Stromal cell of bone marrow (primary cell): ENCODE results near the gene DYNC2H1.
"Not testable (repeated sequence)": the region's sequence is repeated elsewhere in the genome, so short reads cannot be mapped to it uniquely, and the experiment has no call there.

Experiments
- DNase-seq: peaks from one replicate; pipeline ENCODE4 v3.0.0-alpha.2; 2012; ENCODE audit warnings: low read depth

Gene DYNC2H1

DNA sequence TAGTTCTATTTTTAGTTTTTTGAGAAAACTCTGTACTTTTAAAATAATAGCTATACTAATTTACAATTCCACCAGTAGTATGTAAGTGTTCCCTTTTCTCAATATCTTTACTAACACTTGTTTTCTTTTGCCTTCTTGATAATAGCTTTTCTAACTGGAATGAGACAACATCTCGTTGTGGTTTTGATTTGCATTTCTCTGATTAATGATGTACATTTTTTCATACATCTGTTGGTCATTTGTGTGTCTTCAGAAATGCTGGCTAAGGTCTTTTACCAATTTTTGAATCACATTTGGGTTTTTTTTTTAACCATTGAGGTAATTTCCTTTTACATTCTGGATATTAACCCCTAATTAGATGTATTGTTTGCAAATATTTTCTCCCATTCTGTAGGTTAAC, 258.9 kb downstream of the DYNC2H1 start:
- no peak for DNase-seq

DNA sequence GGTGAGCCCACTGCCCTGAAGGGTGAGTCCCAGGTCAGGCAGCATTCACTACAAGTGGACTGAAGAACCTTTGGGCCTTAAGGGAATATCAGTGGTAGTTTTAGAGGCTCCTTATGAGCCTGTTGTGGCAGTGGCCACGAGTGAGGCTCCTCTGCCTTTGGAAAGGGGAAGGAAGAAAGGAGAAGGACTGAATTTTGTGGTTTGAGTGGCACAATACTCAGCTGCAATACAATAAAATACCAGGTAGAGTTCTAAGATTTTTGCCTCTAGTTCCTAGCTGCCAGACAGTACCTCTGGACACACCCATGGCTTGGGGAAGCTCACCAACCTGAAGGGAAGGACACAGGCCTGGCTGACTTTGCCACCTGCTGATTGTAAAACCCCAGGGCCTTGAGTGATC, 260.9 kb downstream of the DYNC2H1 start:
- DNase-seq: no peak

DNA sequence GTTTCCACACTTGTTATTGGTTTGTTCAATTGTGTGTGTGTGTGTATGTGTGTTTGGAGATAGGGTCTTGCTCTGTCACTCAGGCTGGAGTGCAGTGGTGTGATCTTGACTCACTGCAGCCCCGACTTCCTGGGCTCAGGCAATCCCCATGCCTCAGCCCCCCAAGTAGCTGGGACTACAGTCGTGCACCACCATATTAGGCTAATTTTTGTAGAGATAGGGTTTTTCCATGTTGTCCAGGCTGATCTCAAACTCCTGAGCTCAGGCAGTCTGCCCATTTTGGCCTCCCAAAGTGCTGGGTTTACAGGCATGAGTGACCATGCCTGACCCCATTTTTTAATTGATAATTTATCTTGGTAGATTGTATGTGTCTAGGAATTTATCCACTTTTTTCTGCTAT, 263.7 kb downstream of the DYNC2H1 start:
- no peak for DNase-seq

- not testable (repeated sequence) for DNase-seq
Measured at GRCh38 chr11:103374227-103374626, 265.0 kb downstream of the DYNC2H1 start.

GRCh38 chr11:103378931-103379330, 269.7 kb downstream of the DYNC2H1 start:
- no peak for DNase-seq

DNA sequence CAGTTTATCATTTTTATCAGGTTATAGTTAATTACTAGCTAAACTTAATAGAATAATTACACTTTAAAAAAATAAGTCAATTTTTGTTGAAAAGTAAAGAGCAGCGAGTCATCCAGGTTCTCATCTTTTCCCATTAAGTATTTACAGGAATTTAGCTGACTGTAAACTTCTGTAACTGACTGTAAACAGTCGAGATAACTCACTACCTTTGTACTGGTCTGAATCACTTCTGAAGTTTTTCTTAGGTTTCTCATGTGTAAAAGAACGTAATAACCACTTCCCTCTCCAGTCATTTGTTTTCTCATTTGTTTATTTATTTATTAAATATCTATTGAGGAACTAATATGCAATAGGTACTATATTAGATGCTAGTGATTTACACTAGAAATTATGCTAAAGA, 270.8 kb downstream of the DYNC2H1 start:
- DNase-seq: no peak

GRCh38 chr11:103384652-103385051, 275.4 kb downstream of the DYNC2H1 start:
- DNase-seq: no peak

DNA sequence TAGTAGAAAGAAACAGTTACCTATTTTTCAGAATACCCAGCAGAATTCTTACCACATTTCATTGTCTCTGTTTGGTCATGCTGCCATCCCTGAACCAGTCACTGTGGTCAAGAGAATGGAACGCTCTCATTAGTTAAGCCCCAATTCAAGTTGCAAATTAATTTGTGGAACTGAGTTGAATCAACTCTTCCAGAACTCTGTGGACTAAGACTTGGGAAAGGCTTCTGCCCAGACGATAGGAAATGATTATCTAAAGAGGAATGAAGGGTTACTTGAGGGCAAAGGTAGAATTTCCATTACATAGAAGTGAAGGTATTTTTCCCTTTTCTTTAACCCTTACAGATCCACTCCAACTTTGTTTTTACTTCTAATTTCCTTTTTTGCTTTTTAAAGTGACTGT, 286.4 kb downstream of the DYNC2H1 start:
- no peak for DNase-seq

DNA sequence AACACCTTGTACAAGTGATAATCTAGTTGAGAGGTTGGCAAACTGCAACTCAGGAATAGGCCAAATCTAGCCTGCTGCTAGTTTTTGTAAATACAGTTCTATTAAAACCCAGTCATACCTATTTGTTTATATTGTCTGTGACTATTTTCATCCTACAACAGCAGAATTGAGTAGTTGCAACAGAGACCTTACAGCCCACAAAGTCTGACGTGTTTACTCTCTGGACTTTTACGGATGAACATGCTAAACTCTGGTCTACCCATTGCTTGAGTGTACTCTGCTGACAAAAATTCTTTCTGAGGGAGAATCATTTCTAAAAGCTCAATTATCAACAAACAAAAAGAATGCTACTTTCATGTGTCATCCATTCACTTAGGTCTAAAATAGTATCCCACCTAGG, 287.0 kb downstream of the DYNC2H1 start:
- DNase-seq: no peak

DNA sequence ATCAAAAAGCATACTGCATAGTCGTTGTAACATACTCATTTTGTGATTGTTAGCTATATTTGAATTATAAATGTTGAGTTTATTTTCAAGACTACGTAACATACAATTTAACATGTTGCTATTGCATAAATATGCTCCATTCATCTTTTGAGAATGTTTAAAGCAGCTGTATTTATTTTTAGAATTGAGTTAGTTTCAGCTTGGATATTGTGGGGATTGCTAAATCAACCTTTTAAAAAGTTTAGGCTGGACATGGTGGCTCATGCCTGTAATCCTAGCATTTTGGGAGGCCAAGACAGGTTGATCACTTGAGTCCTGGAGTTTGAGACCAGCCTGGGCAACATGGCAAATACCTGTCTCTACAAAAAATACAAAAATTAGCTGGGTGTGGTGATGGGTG, 288.1 kb downstream of the DYNC2H1 start:
- DNase-seq: no peak

DNA sequence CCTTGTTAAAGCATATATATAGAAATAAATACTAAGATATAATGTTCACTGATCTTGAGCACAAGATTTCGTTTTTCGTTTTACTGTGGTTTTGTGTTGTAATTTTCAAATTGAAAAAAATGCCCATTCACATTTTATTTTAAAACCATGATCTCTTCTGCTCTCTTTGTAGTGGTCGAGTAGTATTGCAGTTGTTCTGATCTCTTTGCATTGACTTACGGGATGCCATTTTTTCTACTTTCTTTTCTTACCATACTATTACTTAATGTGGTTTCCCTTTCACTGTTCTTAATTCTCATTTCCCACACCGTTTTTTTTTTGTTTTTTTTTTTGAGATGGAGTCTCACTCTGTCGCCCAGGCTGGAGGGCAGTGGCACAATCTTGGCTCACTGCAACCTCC, 289.6 kb downstream of the DYNC2H1 start:
- no peak for DNase-seq

GRCh38 chr11:103406357-103406756, 297.1 kb downstream of the DYNC2H1 start:
- DNase-seq: no peak

- DNase-seq: no peak
Measured at GRCh38 chr11:103407641-103408040, 298.4 kb downstream of the DYNC2H1 start.

DNA sequence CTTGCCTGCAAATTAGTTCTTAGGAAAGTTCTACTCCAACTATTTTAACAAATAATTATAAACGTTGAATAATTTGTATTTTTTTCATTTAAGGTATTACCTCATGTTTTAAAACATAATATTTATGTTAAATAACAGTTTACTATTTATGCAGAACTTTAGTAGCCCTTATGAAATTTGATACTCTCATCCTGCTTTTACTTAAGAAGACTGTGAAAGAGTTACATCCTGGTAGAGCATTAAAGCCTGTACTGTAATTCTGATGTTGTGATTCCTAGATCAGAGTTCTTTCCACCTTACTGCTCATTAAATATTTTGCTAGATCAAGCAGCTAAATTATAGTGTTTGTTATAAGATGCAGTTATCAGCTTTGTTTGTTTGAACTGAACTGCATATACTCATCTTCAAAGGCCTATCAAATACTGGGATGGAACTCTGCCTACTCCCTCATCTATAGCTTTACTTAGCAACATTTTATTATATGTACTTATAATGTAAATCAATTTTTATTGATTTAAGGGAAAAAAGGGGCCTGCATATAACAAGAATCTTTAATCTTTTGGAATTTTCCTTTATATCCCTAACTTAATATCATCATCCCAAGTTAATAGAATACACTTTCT, 304.2 kb downstream of the DYNC2H1 start:
- DNase-seq: no peak

DNA sequence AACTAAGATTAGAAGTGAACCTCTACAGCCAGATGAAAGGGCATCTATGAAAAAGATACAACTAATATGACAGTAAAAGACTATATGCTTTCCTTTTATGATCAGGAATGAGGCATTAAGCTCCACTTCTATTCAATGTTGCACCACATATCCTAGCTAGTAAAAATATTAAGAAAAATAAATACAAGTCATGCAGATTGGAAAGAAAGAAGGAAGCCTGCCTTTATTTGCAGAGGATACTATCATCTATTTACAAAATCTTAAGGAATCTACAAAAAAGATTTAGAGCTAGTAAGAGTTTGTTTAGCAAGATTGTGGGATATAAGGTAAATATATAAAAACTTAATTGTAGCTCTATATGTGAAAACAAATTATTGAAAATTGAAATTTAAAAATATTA, 308.8 kb downstream of the DYNC2H1 start:
- DNase-seq: no peak

DNA sequence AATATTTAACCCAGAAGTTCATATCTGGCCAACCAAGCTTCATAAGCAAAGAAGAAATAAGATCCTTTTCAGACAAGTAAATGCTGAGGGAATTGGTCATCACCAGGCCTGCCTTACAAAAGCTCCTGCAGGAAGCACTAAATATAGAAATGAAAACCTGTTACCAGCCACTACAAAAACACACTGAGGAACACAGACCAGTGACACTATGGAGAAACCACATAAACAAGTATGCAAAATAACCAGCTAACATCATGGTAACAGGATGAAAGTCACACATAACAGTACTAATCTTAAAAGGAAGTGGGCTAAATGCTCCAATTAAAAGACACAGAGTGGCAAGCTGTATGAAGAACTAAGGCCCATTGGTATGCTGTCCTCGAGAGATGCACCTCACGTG, 311.4 kb downstream of the DYNC2H1 start:
- no peak for DNase-seq

- DNase-seq: peak; percentile 79
Measured at GRCh38 chr11:103433386-103434072, 324.3 kb downstream of the DYNC2H1 start.

- DNase-seq: no peak
Measured at GRCh38 chr11:103434073-103434411, 324.8 kb downstream of the DYNC2H1 start.

GRCh38 chr11:103436131-103436770, 327.0 kb downstream of the DYNC2H1 start:
- no peak for DNase-seq

- no peak for DNase-seq
Measured at GRCh38 chr11:103441021-103441420, 331.8 kb downstream of the DYNC2H1 start.

- no peak for DNase-seq
Measured at GRCh38 chr11:103448966-103449365, 339.7 kb downstream of the DYNC2H1 start.

- DNase-seq: no peak
Measured at GRCh38 chr11:103450241-103450640, 341.0 kb downstream of the DYNC2H1 start.

GRCh38 chr11:103453126-103453525, 343.9 kb downstream of the DYNC2H1 start:
- no peak for DNase-seq
